OCI-LY7 (cell line): ENCODE measurements around the gene ZNRF2. TPM values are rescaled to one million over a fixed set of nuclear protein-coding genes. Genes with fewer than 3 reads are reported as not detected.

Source experiments
- BruUV-seq: library from RNA; stranded (reverse); fragments of 400-500 nt; replicated peaks from 2 replicates; lab custom pipeline; 2021; lab: Mats Ljungman, UMichigan
- CTCF ChIA-PET: fragments of 300-600 bp; sonication (Branson Sonifier 250); formaldehyde crosslinking; loops from one replicate; lab custom pipeline; 2022; ENCODE audit warnings: antibody characterized with exemption; ENCODE audit not compliant: unreplicated experiment; lab: Charles Lee
- POLR2A ChIA-PET: fragments of 300-600 bp; sonication (Branson Sonifier 250); formaldehyde crosslinking; loops from one replicate; lab custom pipeline; 2022; ENCODE audit warnings: antibody characterized with exemption; lab: Charles Lee
- DNase-seq: peaks from one replicate; pipeline ENCODE4 v3.0.0-alpha.2; 2015; ENCODE audit warnings: low spot score
- H2AFZ ChIP-seq: fragments of 200-600 bp; sonication (generic), shearing (Covaris generic); 2 replicates; pipeline ENCODE4 v1.6.1; 2014; ENCODE audit warnings: mild to moderate bottlenecking, antibody characterized with exemption, low read length, moderate library complexity
- H3K27ac ChIP-seq: fragments of 200-600 bp; sonication (generic); 2 replicates; pipeline ENCODE4 v1.5.1; 2014; ENCODE audit warnings: mixed run types, low read depth, mild to moderate bottlenecking, moderate library complexity, low read length, inconsistent platforms; ENCODE audit not compliant: poor library complexity, severe bottlenecking
- H3K36me3 ChIP-seq: fragments of 200-600 bp; sonication (generic); 2 replicates; pipeline ENCODE4 v1.6.1; 2014; ENCODE audit warnings: mild to moderate bottlenecking, antibody characterized with exemption, low read length, moderate library complexity, mixed read lengths; ENCODE audit not compliant: insufficient read depth
- H3K4me1 ChIP-seq: fragments of 200-600 bp; sonication (generic); 2 replicates; pipeline ENCODE4 v1.5.1; 2014; ENCODE audit warnings: mild to moderate bottlenecking, low read length; ENCODE audit not compliant: insufficient read depth, poor library complexity, severe bottlenecking
- H3K4me2 ChIP-seq: fragments of 200-600 bp; sonication (generic); 2 replicates; pipeline ENCODE4 v1.6.1; 2014; ENCODE audit warnings: mild to moderate bottlenecking, low read length
- H3K4me3 ChIP-seq: fragments of 200-600 bp; sonication (generic); 2 replicates; pipeline ENCODE4 v1.5.1; 2014; ENCODE audit warnings: mild to moderate bottlenecking, low read depth, low read length; ENCODE audit not compliant: poor library complexity, severe bottlenecking
- H3K79me2 ChIP-seq: fragments of 200-600 bp; sonication (generic); 2 replicates; pipeline ENCODE4 v1.6.1; 2016; ENCODE audit warnings: low read depth, mild to moderate bottlenecking, low read length, moderate library complexity, mixed read lengths; ENCODE audit not compliant: insufficient read depth
- H3K9me2 ChIP-seq: fragments of 200-600 bp; sonication (generic); 2 replicates; pipeline ENCODE4 v1.6.1; 2016; ENCODE audit warnings: mild to moderate bottlenecking, low read length, mixed read lengths; ENCODE audit not compliant: insufficient read depth
- H3K9me3 ChIP-seq: fragments of 200-600 bp; sonication (generic); 2 replicates; pipeline ENCODE4 v1.6.1; 2014; ENCODE audit warnings: mild to moderate bottlenecking, mixed run types, low read length, mixed read lengths
- H4K20me1 ChIP-seq: fragments of 200-600 bp; sonication (generic); 2 replicates; pipeline ENCODE4 v1.6.1; 2014; ENCODE audit warnings: mild to moderate bottlenecking, antibody characterized with exemption, low read length, moderate library complexity, mixed read lengths; ENCODE audit not compliant: insufficient read depth
- CTCF ChIP-seq: fragments of 200-600 bp; sonication (generic); conservative IDR thresholded peaks from 2 replicates; pipeline ENCODE4 v1.5.1; 2014; ENCODE audit warnings: mild to moderate bottlenecking, antibody characterized with exemption, low read length, moderate library complexity, mixed read lengths
- EZH2phosphoT487 ChIP-seq: fragments of 200-600 bp; sonication (generic); IDR thresholded peaks from 2 replicates; pipeline ENCODE4 v1.6.1; 2018; ENCODE audit warnings: low read depth, borderline replicate concordance, mild to moderate bottlenecking, mixed run types, antibody characterized with exemption, low read length, moderate library complexity, mixed read lengths
- intact Hi-C: fragments of 100-400 bp; cut with micrococcal nuclease; formaldehyde crosslinking; loops from one replicate; pipeline ENCODE4 v1.10.0; 2022; ENCODE audit not compliant: unreplicated experiment
- total RNA-seq, 2 experiments: library from RNA; depleted of rRNA in 1 of 2; stranded (reverse); fragments of >200 nt in 1 of 2; shearing (Covaris generic) in 1 of 2; gene quantifications; 2 replicates each; pipeline ENCODE4 v1.2.3, GENCODE V29; 2014 to 2022

ZNRF2 gene
- total RNA-seq, 2 experiments from 2014 or later = 21.2 to 24.7 TPM

GRCh38 chr7:30252885-30253795 is 31.3 kb upstream of the ZNRF2 start:
- intact Hi-C loops = no loop called here
- TF ChIP-seq CTCF = no peak
- TF ChIP-seq EZH2phosphoT487 = no peak
- Histone ChIP-seq H3K9me3 (no peaks in the 10 kb centered on the region), H4K20me1 (no peaks in the 10 kb centered on the region), H3K79me2 (no peaks in the 10 kb centered on the region), H3K4me2 (no peak overlapping the region), H2AFZ (no peak overlapping the region), H3K9me2 (no peaks in the 10 kb centered on the region), H3K4me3 (no peak overlapping the region), H3K4me1 (peaks cover 8% of the 10 kb centered on the region), H3K27ac (no peak overlapping the region), H3K36me3 (no peaks in the 10 kb centered on the region)
- no peak for DNase-seq
- BruUV-seq = no TSS peak
- CTCF ChIA-PET = no interaction called here
- POLR2A ChIA-PET = interaction anchor here (0.9 kb wide), 2 partner anchors 12 to 15 kb away, joined by 4 read pairs; no protein-coding TSS in a partner anchor

GRCh38 chr7:30253796-30254165 is 30.6 kb upstream of the ZNRF2 start:
- intact Hi-C loops = no loop called here
- TF ChIP-seq CTCF (no peak), EZH2phosphoT487 (no peak)
- BruUV-seq = no TSS peak
- ChIA-PET CTCF (no interaction called here), POLR2A (interaction anchor here (0.6 to 1.8 kb wide), 3 partner anchors 13 to 179 kb away, joined by 3 to 4 read pairs (median 3); no protein-coding TSS in a partner anchor)
- Histone ChIP-seq H3K27ac (no peak overlapping the region), H3K4me1 (peaks cover 3% of the 10 kb centered on the region), H3K79me2 (no peaks in the 10 kb centered on the region), H2AFZ (no peak overlapping the region), H3K9me2 (no peaks in the 10 kb centered on the region), H3K4me2 (no peak overlapping the region), H3K9me3 (no peaks in the 10 kb centered on the region), H4K20me1 (no peaks in the 10 kb centered on the region), H3K36me3 (no peaks in the 10 kb centered on the region), H3K4me3 (no peak overlapping the region)
- DNase-seq = no peak

- Histone ChIP-seq H3K36me3 (no peaks in the 10 kb centered on the region), H3K4me1 (peaks cover 3% of the 10 kb centered on the region), H3K27ac (no peak overlapping the region), H3K9me2 (no peaks in the 10 kb centered on the region), H3K4me3 (no peak overlapping the region), H3K79me2 (no peaks in the 10 kb centered on the region), H3K4me2 (no peak overlapping the region), H2AFZ (no peak overlapping the region), H4K20me1 (no peaks in the 10 kb centered on the region), H3K9me3 (no peaks in the 10 kb centered on the region)
- no peak for TF ChIP-seq CTCF
- TF ChIP-seq EZH2phosphoT487 = no peak
- no TSS peak for BruUV-seq
- CTCF ChIA-PET = no interaction called here
- intact Hi-C loops = no loop called here
- DNase-seq = no peak
- POLR2A ChIA-PET = interaction anchor here (0.6 to 1.8 kb wide), 3 partner anchors 13 to 178 kb away, joined by 3 to 4 read pairs (median 3); no protein-coding TSS in a partner anchor
Measured at GRCh38 chr7:30254248-30254647, 30.1 kb upstream of the ZNRF2 start.
